ENCODE data around the gene SH3RF2. TPM values are rescaled to one million over a fixed set of nuclear protein-coding genes. Genes with fewer than 3 reads are reported as not detected.
A peak's percentile ranks its signal among the peaks of the same experiment; 100 is the strongest.

The SH3RF2 gene
- total and polyA plus RNA-seq, 4 experiments from 2014 or later = not detected

DNA sequence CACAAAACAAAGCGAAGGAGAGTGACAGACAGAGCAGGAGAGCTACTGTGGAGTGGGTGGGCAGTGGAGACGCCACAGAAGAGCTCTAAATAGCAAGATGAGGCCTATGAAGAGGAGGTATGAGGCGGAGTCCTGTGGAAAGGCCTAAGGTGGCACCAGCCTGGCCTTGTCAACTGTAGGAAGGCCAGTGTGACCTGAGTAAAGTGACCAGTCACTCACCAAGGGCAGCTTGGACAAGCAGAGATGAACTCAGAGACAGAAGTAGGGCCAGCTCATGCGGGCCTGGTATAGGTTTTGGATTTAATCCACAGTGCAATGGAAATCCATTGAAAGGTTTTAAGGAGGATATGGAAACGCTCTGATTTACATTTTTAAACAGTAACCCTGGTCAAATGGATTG, 23.8 kb upstream of the SH3RF2 start:
- CTCF ChIA-PET (ENCODE audit: partially characterized antibody) = no interaction called here
- DNase-seq = no peak
- H3K27ac ChIP-seq (ENCODE audit: low read depth, low read length) = no peak overlapping the region
- intact Hi-C loops (cut with micrococcal nuclease) = no loop called here
- Mint-ChIP-seq H3K36me3 (no peaks in the 10 kb centered on the region), H3K9me3 (no peaks in the 10 kb centered on the region), H3K4me3 (peak overlapping the region in 1 of 8 donors; percentile 11), H3K4me1 (no peaks in the 10 kb centered on the region), H3K27ac (no peak overlapping the region), H3K27me3 (peaks cover 2% of the 10 kb centered on the region in 2 donors)
- POLR2A ChIA-PET (ENCODE audit: partially characterized antibody) = no interaction called here
- no peaks in the 10 kb centered on the region for H3K4me1 ChIP-seq (ENCODE audit: insufficient read depth, low read length)
- no peak overlapping the region for H3K4me3 ChIP-seq (ENCODE audit: low read length in 2 of 2)
- H3K27me3 ChIP-seq (ENCODE audit: insufficient read depth, low read length) = no peaks in the 10 kb centered on the region
- H3K36me3 ChIP-seq (ENCODE audit: insufficient read depth, low read length) = no peaks in the 10 kb centered on the region
- no peaks in the 10 kb centered on the region for H3K9me3 ChIP-seq (ENCODE audit: control insufficient read depth in 1 of 2, low read length in 2 of 2)

- H3K4me3 ChIP-seq (ENCODE audit: low read length in 2 of 2) = no peak overlapping the region
- Mint-ChIP-seq H3K4me3 (no peak overlapping the region), H3K9me3 (no peaks in the 10 kb centered on the region), H3K27ac (no peak overlapping the region), H3K27me3 (peaks cover 2% of the 10 kb centered on the region in 2 donors), H3K36me3 (no peaks in the 10 kb centered on the region), H3K4me1 (no peaks in the 10 kb centered on the region)
- intact Hi-C loops (cut with micrococcal nuclease) = no loop called here
- DNase-seq = no peak
- no peaks in the 10 kb centered on the region for H3K4me1 ChIP-seq (ENCODE audit: insufficient read depth, low read length)
- H3K36me3 ChIP-seq (ENCODE audit: insufficient read depth, low read length) = no peaks in the 10 kb centered on the region
- H3K27ac ChIP-seq (ENCODE audit: low read depth, low read length) = no peak overlapping the region
- H3K9me3 ChIP-seq (ENCODE audit: control insufficient read depth in 1 of 2, low read length in 2 of 2) = no peaks in the 10 kb centered on the region
- ChIA-PET CTCF (ENCODE audit: partially characterized antibody) (no interaction called here), POLR2A (ENCODE audit: partially characterized antibody) (no interaction called here)
- no peaks in the 10 kb centered on the region for H3K27me3 ChIP-seq (ENCODE audit: insufficient read depth, low read length)
Measured at GRCh38 chr5:145913701-145914100, 22.7 kb upstream of the SH3RF2 start.

- Histone ChIP-seq H3K27ac (ENCODE audit: low read depth, low read length) (no peak overlapping the region), H3K36me3 (ENCODE audit: insufficient read depth, low read length) (no peaks in the 10 kb centered on the region), H3K4me1 (ENCODE audit: insufficient read depth, low read length) (no peaks in the 10 kb centered on the region), H3K4me3 (ENCODE audit: low read length in 2 of 2) (no peak overlapping the region), H3K27me3 (ENCODE audit: insufficient read depth, low read length) (no peaks in the 10 kb centered on the region), H3K9me3 (ENCODE audit: control insufficient read depth in 1 of 2, low read length in 2 of 2) (no peaks in the 10 kb centered on the region)
- peaks cover 0 to 2% of the 10 kb centered on the region in 2 donors for H3K27me3 Mint-ChIP-seq
- H3K4me1 Mint-ChIP-seq = no peaks in the 10 kb centered on the region
- H3K36me3 Mint-ChIP-seq = no peaks in the 10 kb centered on the region
- H3K4me3 Mint-ChIP-seq = no peak overlapping the region
- no peak for DNase-seq
- H3K9me3 Mint-ChIP-seq = no peaks in the 10 kb centered on the region
- H3K27ac Mint-ChIP-seq = no peak overlapping the region
- ChIA-PET CTCF (ENCODE audit: partially characterized antibody) (no interaction called here), POLR2A (ENCODE audit: partially characterized antibody) (no interaction called here)
- intact Hi-C loops (cut with micrococcal nuclease) = no loop called here
Measured at GRCh38 chr5:145915970-145916638, 20.3 kb upstream of the SH3RF2 start.

DNA sequence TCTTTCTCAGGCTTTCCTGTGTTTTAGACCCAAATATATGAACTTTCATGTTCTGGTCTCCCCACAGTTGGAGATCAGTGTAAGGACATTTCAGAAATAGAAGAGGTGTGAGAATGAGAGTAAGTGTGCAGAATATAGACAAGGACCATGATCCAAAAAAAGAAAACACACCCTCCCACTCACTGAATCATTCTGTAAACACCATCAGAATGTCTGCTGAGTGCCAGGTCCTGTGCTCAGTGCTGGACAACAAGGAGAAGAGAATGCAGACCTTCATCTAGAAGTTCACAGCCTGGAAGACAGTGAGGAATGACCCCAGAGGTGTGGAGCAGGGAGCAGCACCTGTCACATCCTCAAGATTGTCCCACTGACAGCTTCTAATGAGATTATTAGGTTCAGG, 19.1 kb upstream of the SH3RF2 start:
- ChIA-PET POLR2A (ENCODE audit: partially characterized antibody) (no interaction called here), CTCF (ENCODE audit: partially characterized antibody) (no interaction called here)
- Mint-ChIP-seq H3K4me1 (no peaks in the 10 kb centered on the region), H3K36me3 (no peaks in the 10 kb centered on the region), H3K27ac (no peak overlapping the region), H3K9me3 (peaks cover 0 to 2% (median 0%) of the 10 kb centered on the region in 8 donors), H3K27me3 (peaks cover 0 to 4% of the 10 kb centered on the region in 2 donors), H3K4me3 (no peak overlapping the region)
- H3K4me3 ChIP-seq (ENCODE audit: low read length in 2 of 2) = no peak overlapping the region
- H3K36me3 ChIP-seq (ENCODE audit: insufficient read depth, low read length) = no peaks in the 10 kb centered on the region
- H3K9me3 ChIP-seq (ENCODE audit: control insufficient read depth in 1 of 2, low read length in 2 of 2) = no peaks in the 10 kb centered on the region
- H3K27me3 ChIP-seq (ENCODE audit: insufficient read depth, low read length) = no peaks in the 10 kb centered on the region
- no peak for DNase-seq
- H3K4me1 ChIP-seq (ENCODE audit: insufficient read depth, low read length) = no peaks in the 10 kb centered on the region
- intact Hi-C loops (cut with micrococcal nuclease) = no loop called here
- H3K27ac ChIP-seq (ENCODE audit: low read depth, low read length) = no peak overlapping the region

- Histone ChIP-seq H3K27ac (ENCODE audit: low read depth, low read length) (no peak overlapping the region), H3K36me3 (ENCODE audit: insufficient read depth, low read length) (no peaks in the 10 kb centered on the region), H3K4me1 (ENCODE audit: insufficient read depth, low read length) (no peaks in the 10 kb centered on the region), H3K9me3 (ENCODE audit: control insufficient read depth in 1 of 2, low read length in 2 of 2) (no peaks in the 10 kb centered on the region), H3K4me3 (ENCODE audit: low read length in 2 of 2) (no peak overlapping the region), H3K27me3 (ENCODE audit: insufficient read depth, low read length) (no peaks in the 10 kb centered on the region)
- intact Hi-C loops (cut with micrococcal nuclease) = no loop called here
- H3K4me3 Mint-ChIP-seq = no peak overlapping the region
- H3K36me3 Mint-ChIP-seq = no peaks in the 10 kb centered on the region
- ChIA-PET POLR2A (ENCODE audit: partially characterized antibody) (no interaction called here), CTCF (ENCODE audit: partially characterized antibody) (no interaction called here)
- no peaks in the 10 kb centered on the region for H3K4me1 Mint-ChIP-seq
- H3K27me3 Mint-ChIP-seq = peaks cover 0 to 4% of the 10 kb centered on the region in 2 donors
- H3K27ac Mint-ChIP-seq = no peak overlapping the region
- peaks cover 0 to 2% (median 0%) of the 10 kb centered on the region in 8 donors for H3K9me3 Mint-ChIP-seq
- DNase-seq = no peak
Measured at GRCh38 chr5:145918397-145918796, 18.0 kb upstream of the SH3RF2 start.

DNA sequence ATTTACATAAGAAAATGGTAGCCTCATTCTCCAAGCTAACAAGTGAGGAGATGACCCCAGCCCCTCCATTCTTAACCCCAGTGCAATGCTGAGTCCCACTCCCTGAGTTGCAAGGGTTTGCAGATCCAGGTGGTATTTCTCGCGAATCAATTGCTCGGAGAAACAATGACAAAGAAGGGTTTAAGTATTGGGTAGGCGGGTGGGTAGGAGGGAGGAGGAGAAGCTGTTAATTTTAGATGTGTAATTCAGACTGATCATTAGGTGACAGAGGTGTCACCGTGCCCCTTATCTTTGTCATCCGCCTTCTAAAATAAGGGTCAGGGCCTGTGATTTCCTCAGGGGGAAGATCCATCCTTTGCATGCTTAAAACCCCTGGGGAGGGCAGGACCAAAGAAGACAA, 17.0 kb upstream of the SH3RF2 start:
- POLR2A ChIA-PET (ENCODE audit: partially characterized antibody) = no interaction called here
- Histone ChIP-seq H3K4me1 (ENCODE audit: insufficient read depth, low read length) (no peaks in the 10 kb centered on the region), H3K27ac (ENCODE audit: low read depth, low read length) (no peak overlapping the region), H3K27me3 (ENCODE audit: insufficient read depth, low read length) (no peaks in the 10 kb centered on the region), H3K36me3 (ENCODE audit: insufficient read depth, low read length) (no peaks in the 10 kb centered on the region), H3K4me3 (ENCODE audit: low read length in 2 of 2) (no peak overlapping the region), H3K9me3 (ENCODE audit: control insufficient read depth in 1 of 2, low read length in 2 of 2) (no peaks in the 10 kb centered on the region)
- no peak overlapping the region for H3K27ac Mint-ChIP-seq
- intact Hi-C loops (cut with micrococcal nuclease) = no loop called here
- H3K4me3 Mint-ChIP-seq = no peak overlapping the region
- H3K4me1 Mint-ChIP-seq = no peaks in the 10 kb centered on the region
- CTCF ChIA-PET (ENCODE audit: partially characterized antibody) = no interaction called here
- DNase-seq = no peak
- H3K9me3 Mint-ChIP-seq = peaks cover 0 to 2% (median 0%) of the 10 kb centered on the region in 8 donors
- peaks cover 0 to 4% of the 10 kb centered on the region in 2 donors for H3K27me3 Mint-ChIP-seq
- H3K36me3 Mint-ChIP-seq = no peaks in the 10 kb centered on the region

GRCh38 chr5:145920542-145921210, 15.7 kb upstream of the SH3RF2 start:
- Mint-ChIP-seq H3K4me3 (no peak overlapping the region), H3K27me3 (peaks cover 0 to 2% of the 10 kb centered on the region in 2 donors), H3K36me3 (no peaks in the 10 kb centered on the region), H3K9me3 (peaks cover 0 to 2% (median 0%) of the 10 kb centered on the region in 8 donors), H3K27ac (no peak overlapping the region), H3K4me1 (no peaks in the 10 kb centered on the region)
- DNase-seq = no peak
- ChIA-PET CTCF (ENCODE audit: partially characterized antibody) (no interaction called here), POLR2A (ENCODE audit: partially characterized antibody) (no interaction called here)
- Histone ChIP-seq H3K4me1 (ENCODE audit: insufficient read depth, low read length) (no peaks in the 10 kb centered on the region), H3K4me3 (ENCODE audit: low read length in 2 of 2) (no peak overlapping the region), H3K36me3 (ENCODE audit: insufficient read depth, low read length) (no peaks in the 10 kb centered on the region), H3K9me3 (ENCODE audit: control insufficient read depth in 1 of 2, low read length in 2 of 2) (no peaks in the 10 kb centered on the region), H3K27me3 (ENCODE audit: insufficient read depth, low read length) (no peaks in the 10 kb centered on the region), H3K27ac (ENCODE audit: low read depth, low read length) (no peak overlapping the region)
- intact Hi-C loops (cut with micrococcal nuclease) = no loop called here
